GM21423 (cell line): ENCODE measurements around the gene STK35.

Source experiments
- ATAC-seq: cut with Tn5 transposase; IDR thresholded peaks from one replicate; pipeline ENCODE4 v1.9.1; 2021; ENCODE audit warnings: mild to moderate bottlenecking, moderate library complexity; ENCODE audit not compliant: unreplicated experiment

STK35 gene

DNA sequence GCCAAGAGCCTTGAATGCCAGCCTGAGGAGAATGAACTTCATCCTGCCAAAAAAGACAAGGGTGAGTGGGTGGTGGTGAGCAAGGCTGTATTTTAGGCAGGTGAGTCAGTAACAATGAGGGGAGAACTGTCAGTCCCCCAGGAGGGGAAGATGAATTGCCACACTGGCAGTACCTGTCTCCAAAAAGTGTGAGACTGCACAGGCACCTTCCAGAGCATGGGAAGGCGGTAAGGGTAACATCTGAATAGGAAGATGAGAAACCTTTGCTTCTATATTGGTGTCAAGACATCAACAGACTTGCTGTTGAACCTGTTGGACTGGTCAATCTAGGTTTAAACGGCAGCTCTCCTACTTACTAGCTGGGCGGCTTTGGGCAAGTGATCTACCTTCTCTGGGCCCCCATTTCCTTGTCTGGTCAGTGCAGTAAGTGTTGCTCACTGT lies 30.9 kb downstream of the STK35 start:
- ATAC-seq: no peak

- no peak for ATAC-seq
These were observed 31.9 kb downstream of the STK35 start for GRCh38 chr20:2133318-2134183.

DNA sequence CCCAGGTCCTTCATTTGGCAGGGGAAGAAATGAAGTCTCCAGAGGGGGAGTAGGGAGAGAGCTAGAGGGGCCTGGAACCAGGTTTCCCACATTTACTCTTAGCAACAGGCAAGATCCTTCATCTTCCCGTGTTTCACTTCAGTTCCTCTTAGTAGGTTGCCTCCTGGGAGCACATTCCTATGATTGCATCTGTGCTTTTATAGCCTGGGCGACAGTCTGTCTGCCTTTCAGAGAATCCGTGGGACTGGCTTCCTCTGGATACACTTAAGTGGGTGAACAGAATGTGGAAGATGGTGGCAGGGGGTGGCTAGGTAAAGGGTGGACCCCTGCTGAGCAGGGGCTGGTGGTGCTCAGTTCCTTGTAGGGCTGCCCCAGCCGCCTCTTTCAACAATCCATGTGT lies 33.4 kb downstream of the STK35 start:
- ATAC-seq: no peak

DNA sequence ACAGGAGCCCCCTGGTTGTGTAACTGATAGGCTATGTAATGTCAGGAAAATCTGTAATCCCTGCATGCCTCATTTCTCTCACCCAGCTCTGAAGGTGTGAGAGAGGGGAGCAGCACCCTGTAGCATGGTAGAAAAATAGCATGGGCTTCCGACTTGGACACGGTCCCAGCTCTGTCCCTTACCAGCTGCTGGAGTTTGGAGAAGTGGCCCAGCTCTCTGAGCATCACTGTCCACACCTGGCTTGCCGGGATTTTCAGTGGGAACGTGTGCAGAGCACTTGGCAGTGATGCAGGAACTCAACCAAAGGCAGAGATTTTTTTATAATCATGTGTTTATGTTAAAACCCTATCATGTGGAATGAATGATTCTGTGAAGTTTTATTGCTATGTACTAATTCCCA lies 34.6 kb downstream of the STK35 start:
- ATAC-seq: no peak

GRCh38 chr20:2137552-2138201 lies 36.0 kb downstream of the STK35 start:
- ATAC-seq: no peak

DNA sequence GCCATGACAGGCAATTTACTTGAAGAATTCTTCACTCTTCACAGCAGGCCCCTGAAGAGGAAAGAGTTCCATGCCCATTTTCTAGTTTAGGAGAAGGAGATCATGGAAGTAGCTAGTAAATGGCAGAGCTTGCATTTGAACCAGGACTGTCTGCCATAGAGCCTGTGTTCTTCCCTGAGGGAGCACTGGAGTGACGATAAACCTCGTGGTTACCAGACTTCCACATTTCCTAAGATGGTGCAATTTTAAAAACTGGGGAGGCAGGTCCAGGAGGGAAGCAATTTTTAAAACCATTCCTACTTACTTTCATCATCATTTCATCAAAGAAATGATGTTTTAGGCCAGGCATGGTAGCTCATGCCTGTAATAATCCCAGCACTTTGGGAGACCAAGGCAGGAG lies 36.8 kb downstream of the STK35 start:
- no peak for ATAC-seq

GRCh38 chr20:2139250-2139649 lies 37.6 kb downstream of the STK35 start:
- no peak for ATAC-seq

- no peak for ATAC-seq
These were observed 38.1 kb downstream of the STK35 start for GRCh38 chr20:2139736-2140135.

GRCh38 chr20:2140561-2140960 lies 38.9 kb downstream of the STK35 start:
- no peak for ATAC-seq

GRCh38 chr20:2141600-2142575 lies 40.3 kb downstream of the STK35 start:
- no peak for ATAC-seq

DNA sequence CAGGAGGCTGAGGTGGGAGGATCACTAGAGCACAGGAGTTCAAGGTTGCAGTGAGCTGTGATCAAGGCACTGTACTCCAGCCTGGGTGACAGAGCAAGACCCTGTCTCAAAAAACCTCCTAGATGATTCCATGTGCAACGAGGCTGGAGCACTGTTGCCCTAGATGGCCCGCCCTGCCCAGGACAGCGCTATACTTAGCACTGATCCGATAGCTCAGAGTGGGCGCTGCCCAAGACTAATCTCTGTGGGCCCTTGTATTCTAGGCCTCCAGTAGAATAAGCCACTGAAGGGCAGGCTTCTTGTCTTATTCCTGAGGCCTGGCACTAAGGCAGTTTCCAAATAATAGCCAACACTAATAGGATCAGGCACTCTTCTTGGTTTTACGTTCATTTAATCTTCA lies 41.0 kb downstream of the STK35 start:
- ATAC-seq: no peak

GRCh38 chr20:2143594-2143993 lies 42.0 kb downstream of the STK35 start:
- ATAC-seq: no peak

DNA sequence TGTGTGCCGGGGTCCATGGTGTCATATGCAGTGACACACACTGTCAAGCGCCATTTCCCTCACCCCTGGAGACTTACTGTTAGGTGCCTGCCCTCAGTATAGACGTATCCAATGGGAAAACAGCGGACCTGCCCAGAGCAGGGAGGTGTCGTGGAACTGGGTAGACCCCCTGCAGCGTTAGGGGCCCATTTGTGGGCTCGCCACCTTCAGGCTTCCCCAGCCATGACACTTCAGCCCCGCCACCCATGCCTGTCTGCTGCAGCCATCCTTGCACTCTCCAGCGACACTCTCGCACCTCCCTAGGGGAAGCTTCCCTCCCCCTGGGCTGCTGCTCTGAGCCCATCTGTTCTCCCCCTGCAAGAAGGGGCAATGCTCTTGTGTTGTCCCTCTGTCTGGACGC lies 43.2 kb downstream of the STK35 start:
- no peak for ATAC-seq

GRCh38 chr20:2145376-2145775 lies 43.7 kb downstream of the STK35 start:
- no peak for ATAC-seq

DNA sequence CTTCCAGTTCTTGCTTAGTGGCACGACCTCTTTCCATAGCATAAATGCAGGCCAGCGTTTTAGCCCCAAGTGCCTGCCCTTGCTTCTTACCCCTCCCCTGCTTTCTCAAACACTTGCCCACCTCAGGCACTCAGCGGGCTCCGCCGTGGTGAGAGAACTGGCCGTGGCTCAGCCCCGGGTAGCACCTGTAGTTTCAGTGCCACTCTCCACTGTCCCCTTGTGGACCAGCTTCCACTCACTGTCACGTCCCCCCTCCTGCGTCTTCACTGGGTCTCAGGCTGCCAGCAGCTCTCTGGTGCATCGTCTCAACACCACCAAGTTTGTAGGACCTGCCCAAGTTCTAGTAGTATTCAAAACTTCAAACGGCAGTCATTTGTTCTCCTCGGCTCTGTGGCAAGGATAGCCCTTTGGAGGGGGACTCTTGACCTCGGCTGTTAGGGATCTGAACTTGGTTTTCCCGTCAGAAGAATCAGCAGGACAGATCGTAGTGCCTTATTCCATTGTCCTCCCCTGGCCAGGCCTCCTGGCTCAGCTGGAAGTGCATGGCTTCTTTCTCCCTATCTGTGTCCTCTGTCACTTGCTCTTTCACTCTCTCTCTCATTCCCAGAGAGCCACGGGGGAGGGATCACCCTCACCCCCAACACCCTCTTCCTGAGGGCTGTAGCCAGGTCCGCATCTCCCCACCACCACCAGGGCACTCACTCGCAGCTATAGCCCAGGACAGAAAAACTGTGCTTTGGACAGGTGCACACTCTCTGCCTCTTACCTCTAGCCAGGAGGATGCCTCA lies 44.6 kb downstream of the STK35 start:
- no peak for ATAC-seq

GRCh38 chr20:2149507-2149906 lies 47.9 kb downstream of the STK35 start:
- no peak for ATAC-seq

GRCh38 chr20:2150660-2151059 lies 49.0 kb downstream of the STK35 start:
- no peak for ATAC-seq

DNA sequence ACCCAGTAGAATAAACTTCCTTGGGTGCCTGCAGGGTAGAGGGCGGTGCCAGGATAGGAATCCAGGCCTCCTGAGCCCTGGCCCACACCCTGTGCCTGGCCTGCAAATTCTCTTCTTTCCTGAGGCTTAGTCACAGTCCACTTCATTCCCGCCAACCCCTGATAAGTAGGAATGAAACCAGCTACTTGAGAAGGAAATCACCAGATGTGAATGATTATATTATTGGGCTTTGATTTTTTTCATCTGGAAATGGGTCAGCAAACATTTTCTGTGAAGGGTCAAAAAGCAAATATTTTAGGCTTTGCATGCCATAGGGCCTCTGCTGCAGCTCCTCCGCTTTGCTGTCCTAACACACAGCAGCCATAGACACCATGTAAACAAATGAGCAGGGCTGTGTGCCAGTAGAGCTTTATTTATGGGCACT lies 50.2 kb downstream of the STK35 start:
- no peak for ATAC-seq

DNA sequence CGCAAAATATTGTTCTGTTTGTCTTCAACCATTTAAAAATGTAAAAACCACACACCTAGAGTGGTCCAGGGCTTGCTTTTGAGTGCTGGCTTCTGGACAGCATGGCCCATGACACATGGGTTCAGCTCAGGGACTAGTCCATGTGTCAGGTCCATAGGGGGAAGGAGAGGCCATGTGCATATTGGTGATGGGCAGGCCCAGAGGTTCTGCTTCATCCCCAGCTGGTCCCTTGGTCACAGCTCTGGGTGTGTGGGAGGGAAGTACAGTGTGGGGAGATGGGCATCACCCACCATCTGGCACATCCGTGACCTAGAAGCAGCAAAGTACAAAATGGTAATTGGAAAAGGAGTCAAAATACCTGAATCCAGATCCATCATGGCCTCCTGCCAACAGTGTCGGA lies 50.7 kb downstream of the STK35 start:
- no peak for ATAC-seq

DNA sequence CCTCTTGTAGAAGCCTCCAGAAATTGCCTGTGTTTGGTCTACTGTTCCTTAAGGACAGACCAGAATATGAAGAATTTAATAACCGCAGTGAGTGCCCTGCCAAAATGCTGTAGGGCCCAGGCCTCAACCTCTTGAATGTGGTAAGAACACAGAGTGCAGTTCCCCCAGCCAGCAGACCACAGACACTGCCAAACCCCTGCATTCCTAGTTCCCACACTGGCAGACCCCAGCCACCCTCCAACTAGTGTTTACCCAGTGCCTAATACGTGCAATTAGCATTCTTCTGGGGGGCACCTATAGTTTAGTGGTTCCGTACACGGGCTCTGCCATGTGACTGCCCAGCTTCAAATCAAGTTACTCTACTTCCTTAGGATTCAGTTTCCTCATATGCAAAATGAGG lies 51.7 kb downstream of the STK35 start:
- ATAC-seq: no peak
